ENCODE data around the gene AFAP1L1. TPM values are rescaled to one million over a fixed set of nuclear protein-coding genes. Genes with fewer than 3 reads are reported as not detected.

Gene AFAP1L1
- total and polyA plus RNA-seq, 7 experiments from 2014 or later = 0.08 to 1.1 (median 0.49) TPM; not detected in 2

- H3K9me3 Mint-ChIP-seq = no peaks in the 10 kb centered on the region
- ATAC-seq (no peak), DNase-seq (no peak)
- H3K36me3 Mint-ChIP-seq = no peaks in the 10 kb centered on the region
- Histone ChIP-seq H3K27me3 (ENCODE audit: control insufficient read depth in 2 of 2, insufficient read depth in 2 of 2, low read length in 2 of 2) (no peaks in the 10 kb centered on the region), H3K27ac (ENCODE audit: low read depth, low read length) (no peak overlapping the region), H3K4me3 (ENCODE audit: low read length) (no peak overlapping the region), H3K4me1 (ENCODE audit: control insufficient read depth in 2 of 2, insufficient read depth in 2 of 2, low read length in 2 of 2) (no peaks in the 10 kb centered on the region), H3K36me3 (ENCODE audit: control insufficient read depth in 2 of 3, insufficient read depth in 3 of 3, low read length in 3 of 3) (no peaks in the 10 kb centered on the region), H3K9me3 (ENCODE audit: control insufficient read depth in 2 of 3, low read length in 3 of 3) (no peaks in the 10 kb centered on the region)
- H3K27ac Mint-ChIP-seq = no peak overlapping the region
- ChIA-PET POLR2A (interaction anchor here (0.6 kb wide), 1 partner anchor 29 kb away, joined by 3 read pairs; no protein-coding TSS in a partner anchor), CTCF (interaction anchor here (1.0 kb wide), 1 partner anchor 15 kb away, joined by 3 read pairs; no protein-coding TSS in a partner anchor)
- peaks cover 0 to 4% (median 2%) of the 10 kb centered on the region in 7 donors for H3K4me1 Mint-ChIP-seq
- no peak overlapping the region for H3K4me3 Mint-ChIP-seq
- intact Hi-C loops (cut with micrococcal nuclease) = no loop called here
- H3K27me3 Mint-ChIP-seq = peaks cover 0 to 19% (median 6%) of the 10 kb centered on the region in 5 donors
Observed at GRCh38 chr5:149229298-149229937, 42.2 kb upstream of the AFAP1L1 start.

GRCh38 chr5:149235841-149236240 lies 35.8 kb upstream of the AFAP1L1 start:
- H3K4me3 Mint-ChIP-seq = no peak overlapping the region
- H3K36me3 Mint-ChIP-seq = peaks cover 0 to 5% (median 0%) of the 10 kb centered on the region in 5 donors
- H3K27me3 Mint-ChIP-seq = peaks cover 0 to 39% (median 8%) of the 10 kb centered on the region in 5 donors
- peak overlapping the region in 2 of 9 donors; percentile 12 to 24 for H3K27ac Mint-ChIP-seq
- Histone ChIP-seq H3K36me3 (ENCODE audit: control insufficient read depth in 2 of 3, insufficient read depth in 3 of 3, low read length in 3 of 3) (no peaks in the 10 kb centered on the region), H3K27ac (ENCODE audit: low read depth, low read length) (no peak overlapping the region), H3K4me1 (ENCODE audit: control insufficient read depth in 2 of 2, insufficient read depth in 2 of 2, low read length in 2 of 2) (peaks cover 17 to 24% of the 10 kb centered on the region in 2 donors), H3K4me3 (ENCODE audit: low read length) (no peak overlapping the region), H3K27me3 (ENCODE audit: control insufficient read depth in 2 of 2, insufficient read depth in 2 of 2, low read length in 2 of 2) (no peaks in the 10 kb centered on the region), H3K9me3 (ENCODE audit: control insufficient read depth in 2 of 3, low read length in 3 of 3) (no peaks in the 10 kb centered on the region)
- no peak for ATAC-seq
- peaks cover 0 to 37% (median 22%) of the 10 kb centered on the region in 7 donors for H3K4me1 Mint-ChIP-seq
- POLR2A ChIA-PET = interaction anchor here (0.7 kb wide), 1 partner anchor 314 kb away, joined by 3 read pairs; no protein-coding TSS in a partner anchor
- peaks cover 0 to 6% (median 0%) of the 10 kb centered on the region in 11 donors for H3K9me3 Mint-ChIP-seq
- DNase-seq = no peak
- CTCF ChIA-PET = interaction anchor here (1.5 kb wide), 1 partner anchor 95 kb away, joined by 6 read pairs; the partner anchor contains the start of gene ABLIM3
- intact Hi-C loops (cut with micrococcal nuclease) = no loop called here

DNA sequence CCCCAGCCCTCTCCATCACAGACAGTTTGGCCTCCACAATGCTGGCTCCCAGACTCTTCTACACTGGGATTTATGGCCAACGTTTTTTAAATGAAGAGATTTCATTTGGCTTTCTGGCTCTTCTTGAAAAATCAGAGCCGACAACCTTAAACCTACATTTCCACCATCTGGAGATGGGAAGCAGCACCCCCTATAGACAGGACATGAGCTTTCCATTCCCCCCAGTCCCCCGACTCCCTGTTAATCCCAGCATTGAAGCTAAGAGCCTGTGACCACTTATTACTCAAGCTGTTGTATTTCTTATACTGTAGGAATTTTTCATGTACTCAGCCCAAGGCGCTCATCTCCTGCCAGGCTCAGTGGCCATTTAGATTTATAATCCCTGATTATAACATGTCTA lies 34.0 kb upstream of the AFAP1L1 start:
- no peak overlapping the region for H3K4me3 Mint-ChIP-seq
- Histone ChIP-seq H3K27ac (ENCODE audit: low read depth, low read length) (no peak overlapping the region), H3K9me3 (ENCODE audit: control insufficient read depth in 2 of 3, low read length in 3 of 3) (no peaks in the 10 kb centered on the region), H3K4me1 (ENCODE audit: control insufficient read depth in 2 of 2, insufficient read depth in 2 of 2, low read length in 2 of 2) (peaks cover 21 to 39% of the 10 kb centered on the region in 2 donors), H3K4me3 (ENCODE audit: low read length) (no peak overlapping the region), H3K36me3 (ENCODE audit: control insufficient read depth in 2 of 3, insufficient read depth in 3 of 3, low read length in 3 of 3) (no peaks in the 10 kb centered on the region), H3K27me3 (ENCODE audit: control insufficient read depth in 2 of 2, insufficient read depth in 2 of 2, low read length in 2 of 2) (no peaks in the 10 kb centered on the region)
- CTCF ChIA-PET = no interaction called here
- POLR2A ChIA-PET = interaction anchor here (0.9 kb wide), 1 partner anchor 9 kb away, joined by 3 read pairs; no protein-coding TSS in a partner anchor
- peaks cover 0 to 6% (median 0%) of the 10 kb centered on the region in 11 donors for H3K9me3 Mint-ChIP-seq
- intact Hi-C loops (cut with micrococcal nuclease) = no loop called here
- no peak for DNase-seq
- no peak for ATAC-seq
- H3K27me3 Mint-ChIP-seq = peaks cover 0 to 39% (median 8%) of the 10 kb centered on the region in 5 donors
- H3K27ac Mint-ChIP-seq = peak overlapping the region in 4 of 9 donors; percentile 2 to 92 (median 51)
- H3K36me3 Mint-ChIP-seq = peaks cover 0 to 8% (median 0%) of the 10 kb centered on the region in 5 donors
- peaks cover 0 to 54% (median 38%) of the 10 kb centered on the region in 7 donors for H3K4me1 Mint-ChIP-seq

GRCh38 chr5:149238540-149238939 lies 33.1 kb upstream of the AFAP1L1 start:
- DNase-seq (no peak), ATAC-seq (no peak)
- intact Hi-C loops (cut with micrococcal nuclease) = no loop called here
- Mint-ChIP-seq H3K36me3 (peaks cover 0 to 8% (median 0%) of the 10 kb centered on the region in 5 donors), H3K9me3 (peaks cover 0 to 6% (median 0%) of the 10 kb centered on the region in 11 donors), H3K27ac (peak overlapping the region in 5 of 9 donors; percentile 10 to 92 (median 68)), H3K4me3 (peak overlapping the region in 3 of 10 donors; percentile 11 to 25 (median 23)), H3K27me3 (peaks cover 0 to 36% (median 4%) of the 10 kb centered on the region in 5 donors), H3K4me1 (peaks cover 0 to 63% (median 43%) of the 10 kb centered on the region in 7 donors)
- Histone ChIP-seq H3K27ac (ENCODE audit: low read depth, low read length) (no peak overlapping the region), H3K9me3 (ENCODE audit: control insufficient read depth in 2 of 3, low read length in 3 of 3) (no peaks in the 10 kb centered on the region), H3K27me3 (ENCODE audit: control insufficient read depth in 2 of 2, insufficient read depth in 2 of 2, low read length in 2 of 2) (no peaks in the 10 kb centered on the region), H3K4me1 (ENCODE audit: control insufficient read depth in 2 of 2, insufficient read depth in 2 of 2, low read length in 2 of 2) (peaks cover 21 to 39% of the 10 kb centered on the region in 2 donors), H3K36me3 (ENCODE audit: control insufficient read depth in 2 of 3, insufficient read depth in 3 of 3, low read length in 3 of 3) (no peaks in the 10 kb centered on the region), H3K4me3 (ENCODE audit: low read length) (no peak overlapping the region)
- POLR2A ChIA-PET = no interaction called here
- CTCF ChIA-PET = no interaction called here

- peak overlapping the region; percentile 65 for H3K27ac ChIP-seq (ENCODE audit: low read depth, low read length)
- H3K9me3 Mint-ChIP-seq = peaks cover 0 to 6% (median 0%) of the 10 kb centered on the region in 11 donors
- peak overlapping the region; percentile 38 to 79 (median 66) for H3K4me3 Mint-ChIP-seq
- no peak for ATAC-seq
- peaks cover 0 to 25% (median 4%) of the 10 kb centered on the region in 5 donors for H3K27me3 Mint-ChIP-seq
- peaks cover 21 to 39% of the 10 kb centered on the region in 2 donors for H3K4me1 ChIP-seq (ENCODE audit: control insufficient read depth in 2 of 2, insufficient read depth in 2 of 2, low read length in 2 of 2)
- intact Hi-C loops (cut with micrococcal nuclease) = loop anchor here (1.0 to 2.0 kb wide), 6 partner anchors 24 to 857 kb away; partner anchors contain the start of genes ABLIM3 (in 1 of the 2), CSNK1A1 (in 1 of the 2), FBXO38 (in 1 of the 2) and GRPEL2 (in 1 of the 2)
- H3K36me3 Mint-ChIP-seq = peaks cover 0 to 8% (median 0%) of the 10 kb centered on the region in 5 donors
- peaks cover 2 to 66% (median 43%) of the 10 kb centered on the region in 7 donors for H3K4me1 Mint-ChIP-seq
- no peaks in the 10 kb centered on the region for H3K9me3 ChIP-seq (ENCODE audit: control insufficient read depth in 2 of 3, low read length in 3 of 3)
- ChIA-PET CTCF (interaction anchor here (0.7 to 2.1 kb wide), 8 partner anchors 9 to 36 kb away, joined by 3 to 8 read pairs (median 4); partner anchors contain the start of gene AFAP1L1), POLR2A (interaction anchor here (0.6 to 2.1 kb wide), 11 partner anchors 9 to 118 kb away, joined by 3 to 10 read pairs (median 4); partner anchors contain the start of gene PCYOX1L)
- H3K4me3 ChIP-seq (ENCODE audit: low read length) = no peak overlapping the region
- DNase-seq = no peak
- no peaks in the 10 kb centered on the region for H3K27me3 ChIP-seq (ENCODE audit: control insufficient read depth in 2 of 2, insufficient read depth in 2 of 2, low read length in 2 of 2)
- peak overlapping the region; percentile 83 to 98 (median 93) for H3K27ac Mint-ChIP-seq
- no peaks in the 10 kb centered on the region for H3K36me3 ChIP-seq (ENCODE audit: control insufficient read depth in 2 of 3, insufficient read depth in 3 of 3, low read length in 3 of 3)
Observed at GRCh38 chr5:149239917-149240316, 31.7 kb upstream of the AFAP1L1 start.

DNA sequence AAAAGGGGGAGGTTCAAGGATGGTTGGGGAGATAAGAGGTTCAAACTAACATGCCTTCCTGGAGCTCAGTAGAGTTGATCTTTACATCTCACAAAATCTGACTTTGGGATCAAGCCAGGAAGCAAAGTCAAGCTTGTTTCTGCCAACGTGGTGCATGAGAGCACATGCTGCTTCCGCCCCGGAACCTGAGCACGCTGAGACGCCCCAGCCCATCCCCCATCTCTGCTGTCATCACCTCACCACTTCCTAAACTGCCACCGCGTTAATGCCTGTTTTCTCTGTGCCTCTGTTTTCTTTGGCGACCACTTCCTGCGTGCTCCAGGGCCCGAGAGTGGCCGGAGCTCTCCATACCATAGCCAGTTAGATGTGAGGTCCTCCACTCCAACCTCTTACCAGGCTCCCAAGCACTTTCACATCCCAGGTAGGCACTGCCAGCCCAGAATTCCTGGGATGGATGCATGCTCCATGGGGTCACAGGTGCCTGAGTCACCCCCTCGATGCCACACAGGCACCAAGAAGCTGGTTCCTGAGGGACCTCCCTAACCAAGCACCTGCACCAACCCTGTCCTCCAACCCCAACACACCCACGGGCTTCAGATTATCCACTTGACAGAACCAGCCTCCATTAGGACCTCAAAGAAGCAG lies 31.2 kb upstream of the AFAP1L1 start:
- Histone ChIP-seq H3K27ac (ENCODE audit: low read depth, low read length) (peak overlapping the region; percentile 67), H3K9me3 (ENCODE audit: control insufficient read depth in 2 of 3, low read length in 3 of 3) (no peaks in the 10 kb centered on the region), H3K4me3 (ENCODE audit: low read length) (peak overlapping the region; percentile 2), H3K4me1 (ENCODE audit: control insufficient read depth in 2 of 2, insufficient read depth in 2 of 2, low read length in 2 of 2) (peaks cover 21 to 39% of the 10 kb centered on the region in 2 donors), H3K36me3 (ENCODE audit: control insufficient read depth in 2 of 3, insufficient read depth in 3 of 3, low read length in 3 of 3) (no peaks in the 10 kb centered on the region), H3K27me3 (ENCODE audit: control insufficient read depth in 2 of 2, insufficient read depth in 2 of 2, low read length in 2 of 2) (no peaks in the 10 kb centered on the region)
- Mint-ChIP-seq H3K9me3 (peaks cover 0 to 6% (median 0%) of the 10 kb centered on the region in 11 donors), H3K27ac (peak overlapping the region; percentile 83 to 98 (median 93)), H3K36me3 (peaks cover 0 to 8% (median 0%) of the 10 kb centered on the region in 5 donors), H3K4me1 (peaks cover 8 to 71% (median 43%) of the 10 kb centered on the region in 7 donors), H3K4me3 (peak overlapping the region; percentile 38 to 79 (median 66)), H3K27me3 (peaks cover 0 to 23% (median 1%) of the 10 kb centered on the region in 5 donors)
- ChIA-PET CTCF (interaction anchor here (0.7 to 2.1 kb wide), 9 partner anchors 10 to 35 kb away, joined by 3 to 8 read pairs (median 4); partner anchors contain the start of gene AFAP1L1), POLR2A (interaction anchor here (0.6 to 2.1 kb wide), 15 partner anchors 9 to 117 kb away, joined by 3 to 10 read pairs (median 3); partner anchors contain the start of gene PCYOX1L)
- intact Hi-C loops (cut with micrococcal nuclease) = loop anchor here (1.0 to 2.0 kb wide), 6 partner anchors 24 to 857 kb away; partner anchors contain the start of genes ABLIM3 (in 1 of the 2), CSNK1A1 (in 1 of the 2), FBXO38 (in 1 of the 2) and GRPEL2 (in 1 of the 2)
- DNase-seq (peak; percentile 46 to 94 (median 90)), ATAC-seq (peak; percentile 93)

All from naive thymus-derived CD4-positive, alpha-beta T cell (primary cell).